ENCODE results near the gene CNIH3.

DNA sequence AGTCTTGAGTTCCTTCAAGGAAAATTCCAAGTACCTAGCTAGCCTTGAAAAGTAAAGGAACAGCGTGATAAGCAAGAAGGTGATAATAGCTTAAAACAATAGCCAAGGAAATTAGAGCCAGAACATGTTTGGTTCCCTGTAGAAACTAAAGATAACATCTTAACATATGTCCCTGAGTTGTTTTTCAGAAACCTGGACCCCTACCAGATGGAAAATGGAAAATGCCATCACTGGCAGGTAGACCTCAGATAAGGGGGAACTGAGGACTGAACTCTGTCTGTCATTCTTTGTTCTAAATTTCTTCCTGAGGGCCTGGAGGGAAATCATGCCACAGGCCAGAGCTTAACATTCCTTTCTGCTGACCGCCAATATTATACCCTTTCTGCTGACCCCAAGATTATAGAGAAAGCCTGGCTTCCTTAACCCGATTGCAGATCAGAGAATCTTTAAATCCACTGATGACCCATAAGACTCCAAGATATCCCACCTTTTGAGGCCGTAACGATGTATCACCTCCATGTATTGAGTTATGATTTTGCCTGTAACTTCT lies 23.4 kb downstream of the CNIH3 start:
- no peak for TF ChIP-seq POLR2AphosphoS5 (IDR thresholded peaks at IDR 0.05; ENCODE audit: low read depth, low read length)
- no peak for TF ChIP-seq JUND (IDR thresholded peaks at IDR 0.05)
- no peak for TF ChIP-seq CTCF (IDR thresholded peaks at IDR 0.05 in 2 of 3, conservative IDR thresholded peaks at IDR 0.05 in 1 of 3; ENCODE audit: borderline replicate concordance in 1 of 3, insufficient read depth in 1 of 3, low read depth in 2 of 3, low read length in 2 of 3)
- TF ChIP-seq EZH2phosphoT487 (IDR thresholded peaks at IDR 0.05; ENCODE audit: borderline replicate concordance) = no peak
- no peak for TF ChIP-seq POLR2A (IDR thresholded peaks at IDR 0.05; ENCODE audit: borderline replicate concordance, extremely low read depth, insufficient read depth, insufficient read length)
- no peak for TF ChIP-seq EGR1 (IDR thresholded peaks at IDR 0.05; ENCODE audit: low read depth)
- TF ChIP-seq, protein P1, sequence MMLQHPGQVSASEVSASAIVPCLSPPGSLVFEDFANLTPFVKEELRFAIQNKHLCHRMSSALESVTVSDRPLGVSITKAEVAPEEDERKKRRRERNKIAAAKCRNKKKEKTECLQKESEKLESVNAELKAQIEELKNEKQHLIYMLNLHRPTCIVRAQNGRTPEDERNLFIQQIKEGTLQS (IDR thresholded peaks at IDR 0.05) = no peak
- TF ChIP-seq CBX3 (IDR thresholded peaks at IDR 0.05; ENCODE audit: low read depth) = no peak
- no peak for TF ChIP-seq ZBTB33 (IDR thresholded peaks at IDR 0.05; ENCODE audit: extremely low read depth, insufficient replicate concordance, low read length)
- TF ChIP-seq ZNF274 (IDR thresholded peaks at IDR 0.05; ENCODE audit: low read depth, low read length) = no peak

All from HCT116 (cell line).